ENCODE measurements around the gene MAP2K2.
A peak's percentile ranks its signal among the peaks of the same experiment; 100 is the strongest.

The MAP2K2 gene

DNA sequence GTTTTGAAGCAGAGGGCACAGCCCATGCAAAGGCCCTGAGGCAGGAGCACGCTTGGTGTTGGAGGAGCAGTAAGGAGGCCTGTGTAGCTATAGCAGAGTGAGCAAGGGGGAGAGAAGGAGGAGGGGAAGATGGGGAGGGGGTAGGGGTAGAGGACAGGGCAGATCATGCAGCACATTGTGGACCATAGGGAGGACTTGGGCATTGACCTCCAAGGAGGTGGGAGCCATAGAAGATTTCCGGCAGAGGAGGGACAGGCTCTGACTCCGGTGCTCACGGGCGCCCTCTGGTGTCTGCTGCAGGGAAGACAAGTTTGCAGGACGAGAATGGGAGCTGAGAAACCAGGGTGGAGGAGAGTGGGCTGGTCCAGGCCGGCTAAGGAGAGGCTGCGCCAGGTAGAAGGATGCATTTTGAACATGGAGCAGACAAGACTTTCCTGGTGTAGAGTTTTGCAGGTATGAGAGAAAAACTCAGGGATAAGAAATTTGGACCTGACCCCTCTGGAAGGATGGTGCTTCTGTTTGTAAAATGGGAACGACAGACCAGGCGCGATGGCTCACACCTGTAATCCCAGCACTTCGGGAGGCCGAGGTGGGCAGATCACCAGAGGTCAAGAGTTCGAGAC lies 15.8 kb upstream of the MAP2K2 start (continued):
- TF ChIP-seq EGR2 (tag by site-specific recombination; IDR thresholded peaks at IDR 0.05; ENCODE audit: low read depth) (0 out of 2 replicates have a peak, but pooled peaks have one; percentile 11), SP2 (tag by site-specific recombination; IDR thresholded peaks at IDR 0.05) (0 out of 2 replicates have a peak, but pooled peaks have one; percentile 18), SP3 (tag by site-specific recombination; IDR thresholded peaks at IDR 0.05) (peak; percentile 42)
- TF ChIP-seq, protein P1, sequence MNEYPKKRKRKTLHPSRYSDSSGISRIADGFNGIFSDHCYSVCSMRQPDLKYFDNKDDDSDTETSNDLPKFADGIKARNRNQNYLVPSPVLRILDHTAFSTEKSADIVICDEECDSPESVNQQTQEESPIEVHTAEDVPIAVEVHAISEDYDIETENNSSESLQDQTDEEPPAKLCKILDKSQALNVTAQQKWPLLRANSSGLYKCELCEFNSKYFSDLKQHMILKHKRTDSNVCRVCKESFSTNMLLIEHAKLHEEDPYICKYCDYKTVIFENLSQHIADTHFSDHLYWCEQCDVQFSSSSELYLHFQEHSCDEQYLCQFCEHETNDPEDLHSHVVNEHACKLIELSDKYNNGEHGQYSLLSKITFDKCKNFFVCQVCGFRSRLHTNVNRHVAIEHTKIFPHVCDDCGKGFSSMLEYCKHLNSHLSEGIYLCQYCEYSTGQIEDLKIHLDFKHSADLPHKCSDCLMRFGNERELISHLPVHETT (tag by site-specific recombination; IDR thresholded peaks at IDR 0.05) = no peak
- TF ChIP-seq, protein P2, sequence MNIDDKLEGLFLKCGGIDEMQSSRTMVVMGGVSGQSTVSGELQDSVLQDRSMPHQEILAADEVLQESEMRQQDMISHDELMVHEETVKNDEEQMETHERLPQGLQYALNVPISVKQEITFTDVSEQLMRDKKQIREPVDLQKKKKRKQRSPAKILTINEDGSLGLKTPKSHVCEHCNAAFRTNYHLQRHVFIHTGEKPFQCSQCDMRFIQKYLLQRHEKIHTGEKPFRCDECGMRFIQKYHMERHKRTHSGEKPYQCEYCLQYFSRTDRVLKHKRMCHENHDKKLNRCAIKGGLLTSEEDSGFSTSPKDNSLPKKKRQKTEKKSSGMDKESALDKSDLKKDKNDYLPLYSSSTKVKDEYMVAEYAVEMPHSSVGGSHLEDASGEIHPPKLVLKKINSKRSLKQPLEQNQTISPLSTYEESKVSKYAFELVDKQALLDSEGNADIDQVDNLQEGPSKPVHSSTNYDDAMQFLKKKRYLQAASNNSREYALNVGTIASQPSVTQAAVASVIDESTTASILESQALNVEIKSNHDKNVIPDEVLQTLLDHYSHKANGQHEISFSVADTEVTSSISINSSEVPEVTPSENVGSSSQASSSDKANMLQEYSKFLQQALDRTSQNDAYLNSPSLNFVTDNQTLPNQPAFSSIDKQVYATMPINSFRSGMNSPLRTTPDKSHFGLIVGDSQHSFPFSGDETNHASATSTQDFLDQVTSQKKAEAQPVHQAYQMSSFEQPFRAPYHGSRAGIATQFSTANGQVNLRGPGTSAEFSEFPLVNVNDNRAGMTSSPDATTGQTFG (tag by site-specific recombination; IDR thresholded peaks at IDR 0.05; ENCODE audit: borderline replicate concordance) = no peak

DNA sequence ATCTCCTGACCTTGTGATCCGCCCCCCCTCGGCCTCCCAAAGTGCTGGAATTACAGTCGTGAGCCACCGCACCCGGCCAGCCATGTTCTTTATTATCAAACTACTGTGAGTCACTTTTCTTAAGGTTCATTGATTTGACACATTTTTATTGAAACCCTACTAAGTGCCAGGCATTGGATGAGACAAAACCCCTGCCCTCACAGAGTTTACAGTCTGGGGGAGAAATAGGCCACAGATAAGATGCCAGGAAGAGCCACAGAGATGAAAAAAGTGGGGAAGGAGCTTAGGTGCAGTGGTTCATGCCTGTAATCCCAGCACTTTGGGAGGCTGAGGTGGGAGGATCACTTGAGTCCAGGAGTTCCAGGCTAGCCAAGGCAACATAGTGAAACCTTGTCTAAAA lies 14.5 kb upstream of the MAP2K2 start:
- no peak overlapping the region for H3K4me3 ChIP-seq (ENCODE audit: low read depth, low read length)
- no peaks in the 10 kb centered on the region for H3K4me1 ChIP-seq (ENCODE audit: control insufficient read depth, insufficient read depth, low read length)
- no peaks in the 10 kb centered on the region for H3K36me3 ChIP-seq (ENCODE audit: control insufficient read depth in 2 of 2, insufficient read depth in 1 of 2, low read length in 2 of 2)
- ChIA-PET CTCF (interaction anchor here (0.6 to 2.9 kb wide), 4 partner anchors 10 to 153 kb away, joined by 3 to 21 read pairs (median 9); partner anchors contain the start of gene EEF2), POLR2A (no interaction called here)
- no peaks in the 10 kb centered on the region for H3K9me3 ChIP-seq (ENCODE audit: control insufficient read depth, insufficient read depth, low read depth, low read length)
- H3K27ac ChIP-seq (ENCODE audit: extremely low read depth, low read depth, low read length) = no peak overlapping the region
- TF ChIP-seq KLF16 (tag by site-specific recombination; IDR thresholded peaks at IDR 0.05) (no peak), ZNF324 (tag by site-specific recombination; IDR thresholded peaks at IDR 0.05) (no peak), ZNF10 (tag by site-specific recombination; IDR thresholded peaks at IDR 0.05) (no peak), ZNF514 (tag by site-specific recombination; IDR thresholded peaks at IDR 0.05) (no peak), ZNF211 (tag by site-specific recombination; IDR thresholded peaks at IDR 0.05; ENCODE audit: low read depth) (no peak), HOXA7 (CRISPR knock-in tag; IDR thresholded peaks at IDR 0.05; ENCODE audit: borderline replicate concordance) (no peak), ZFP41 (tag by site-specific recombination; IDR thresholded peaks at IDR 0.05; ENCODE audit: borderline replicate concordance) (no peak), KLF8 (tag by site-specific recombination; IDR thresholded peaks at IDR 0.05) (no peak)
- TF ChIP-seq, protein P3, sequence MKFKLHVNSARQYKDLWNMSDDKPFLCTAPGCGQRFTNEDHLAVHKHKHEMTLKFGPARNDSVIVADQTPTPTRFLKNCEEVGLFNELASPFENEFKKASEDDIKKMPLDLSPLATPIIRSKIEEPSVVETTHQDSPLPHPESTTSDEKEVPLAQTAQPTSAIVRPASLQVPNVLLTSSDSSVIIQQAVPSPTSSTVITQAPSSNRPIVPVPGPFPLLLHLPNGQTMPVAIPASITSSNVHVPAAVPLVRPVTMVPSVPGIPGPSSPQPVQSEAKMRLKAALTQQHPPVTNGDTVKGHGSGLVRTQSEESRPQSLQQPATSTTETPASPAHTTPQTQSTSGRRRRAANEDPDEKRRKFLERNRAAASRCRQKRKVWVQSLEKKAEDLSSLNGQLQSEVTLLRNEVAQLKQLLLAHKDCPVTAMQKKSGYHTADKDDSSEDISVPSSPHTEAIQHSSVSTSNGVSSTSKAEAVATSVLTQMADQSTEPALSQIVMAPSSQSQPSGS (tag by site-specific recombination; IDR thresholded peaks at IDR 0.05; ENCODE audit: low read depth) = no peak
- TF ChIP-seq, protein P4, sequence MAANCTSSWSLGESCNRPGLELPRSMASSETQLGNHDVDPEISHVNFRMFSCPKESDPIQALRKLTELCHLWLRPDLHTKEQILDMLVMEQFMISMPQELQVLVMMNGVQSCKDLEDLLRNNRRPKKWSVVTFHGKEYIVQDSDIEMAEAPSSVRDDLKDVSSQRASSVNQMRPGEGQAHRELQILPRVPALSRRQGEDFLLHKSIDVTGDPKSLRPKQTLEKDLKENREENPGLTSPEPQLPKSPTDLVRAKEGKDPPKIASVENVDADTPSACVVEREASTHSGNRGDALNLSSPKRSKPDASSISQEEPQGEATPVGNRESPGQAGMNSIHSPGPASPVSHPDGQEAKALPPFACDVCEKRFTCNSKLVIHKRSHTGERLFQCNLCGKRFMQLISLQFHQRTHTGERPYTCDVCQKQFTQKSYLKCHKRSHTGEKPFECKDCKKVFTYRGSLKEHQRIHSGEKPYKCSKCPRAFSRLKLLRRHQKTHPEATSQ (tag by site-specific recombination; IDR thresholded peaks at IDR 0.05) = no peak
- TF ChIP-seq, protein P5, sequence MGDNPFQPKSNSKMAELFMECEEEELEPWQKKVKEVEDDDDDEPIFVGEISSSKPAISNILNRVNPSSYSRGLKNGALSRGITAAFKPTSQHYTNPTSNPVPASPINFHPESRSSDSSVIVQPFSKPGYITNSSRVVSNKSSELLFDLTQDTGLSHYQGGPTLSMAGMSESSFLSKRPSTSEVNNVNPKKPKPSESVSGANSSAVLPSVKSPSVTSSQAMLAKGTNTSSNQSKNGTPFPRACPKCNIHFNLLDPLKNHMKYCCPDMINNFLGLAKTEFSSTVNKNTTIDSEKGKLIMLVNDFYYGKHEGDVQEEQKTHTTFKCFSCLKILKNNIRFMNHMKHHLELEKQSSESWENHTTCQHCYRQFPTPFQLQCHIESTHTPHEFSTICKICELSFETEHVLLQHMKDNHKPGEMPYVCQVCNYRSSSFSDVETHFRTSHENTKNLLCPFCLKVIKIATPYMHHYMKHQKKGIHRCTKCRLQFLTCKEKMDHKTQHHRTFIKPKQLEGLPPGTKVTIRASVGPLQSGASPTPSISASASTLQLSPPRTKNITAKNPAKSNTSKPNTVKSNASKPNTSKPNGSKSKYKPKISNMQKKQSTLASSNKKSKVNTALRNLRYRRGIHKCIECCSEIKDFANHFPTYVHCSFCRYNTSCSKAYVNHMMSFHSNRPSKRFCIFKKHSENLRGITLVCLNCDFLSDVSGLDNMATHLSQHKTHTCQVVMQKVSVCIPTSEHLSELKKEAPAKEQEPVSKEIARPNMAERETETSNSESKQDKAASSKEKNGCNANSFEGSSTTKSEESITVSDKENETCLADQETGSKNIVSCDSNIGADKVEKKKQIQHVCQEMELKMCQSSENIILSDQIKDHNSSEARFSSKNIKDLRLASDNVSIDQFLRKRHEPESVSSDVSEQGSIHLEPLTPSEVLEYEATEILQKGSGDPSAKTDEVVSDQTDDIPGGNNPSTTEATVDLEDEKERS (tag by site-specific recombination; IDR thresholded peaks at IDR 0.05) = no peak
- TF ChIP-seq, protein P6, sequence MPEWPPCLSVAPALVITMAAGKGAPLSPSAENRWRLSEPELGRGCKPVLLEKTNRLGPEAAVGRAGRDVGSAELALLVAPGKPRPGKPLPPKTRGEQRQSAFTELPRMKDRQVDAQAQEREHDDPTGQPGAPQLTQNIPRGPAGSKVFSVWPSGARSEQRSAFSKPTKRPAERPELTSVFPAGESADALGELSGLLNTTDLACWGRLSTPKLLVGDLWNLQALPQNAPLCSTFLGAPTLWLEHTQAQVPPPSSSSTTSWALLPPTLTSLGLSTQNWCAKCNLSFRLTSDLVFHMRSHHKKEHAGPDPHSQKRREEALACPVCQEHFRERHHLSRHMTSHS (tag by site-specific recombination; IDR thresholded peaks at IDR 0.05) = no peak
- TF ChIP-seq, protein P7, sequence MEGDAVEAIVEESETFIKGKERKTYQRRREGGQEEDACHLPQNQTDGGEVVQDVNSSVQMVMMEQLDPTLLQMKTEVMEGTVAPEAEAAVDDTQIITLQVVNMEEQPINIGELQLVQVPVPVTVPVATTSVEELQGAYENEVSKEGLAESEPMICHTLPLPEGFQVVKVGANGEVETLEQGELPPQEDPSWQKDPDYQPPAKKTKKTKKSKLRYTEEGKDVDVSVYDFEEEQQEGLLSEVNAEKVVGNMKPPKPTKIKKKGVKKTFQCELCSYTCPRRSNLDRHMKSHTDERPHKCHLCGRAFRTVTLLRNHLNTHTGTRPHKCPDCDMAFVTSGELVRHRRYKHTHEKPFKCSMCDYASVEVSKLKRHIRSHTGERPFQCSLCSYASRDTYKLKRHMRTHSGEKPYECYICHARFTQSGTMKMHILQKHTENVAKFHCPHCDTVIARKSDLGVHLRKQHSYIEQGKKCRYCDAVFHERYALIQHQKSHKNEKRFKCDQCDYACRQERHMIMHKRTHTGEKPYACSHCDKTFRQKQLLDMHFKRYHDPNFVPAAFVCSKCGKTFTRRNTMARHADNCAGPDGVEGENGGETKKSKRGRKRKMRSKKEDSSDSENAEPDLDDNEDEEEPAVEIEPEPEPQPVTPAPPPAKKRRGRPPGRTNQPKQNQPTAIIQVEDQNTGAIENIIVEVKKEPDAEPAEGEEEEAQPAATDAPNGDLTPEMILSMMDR (tag by site-specific recombination; IDR thresholded peaks at IDR 0.05) = no peak

All from HEK293 (cell line).